Kidney glomerular epithelial cell (primary cell): ENCODE measurements around the gene CCL5.

ENCODE experiments used
- DNase-seq: peaks from one replicate; lab custom pipeline; 2025; lab: John Stamatoyannopoulos, UW

CCL5 gene

DNA sequence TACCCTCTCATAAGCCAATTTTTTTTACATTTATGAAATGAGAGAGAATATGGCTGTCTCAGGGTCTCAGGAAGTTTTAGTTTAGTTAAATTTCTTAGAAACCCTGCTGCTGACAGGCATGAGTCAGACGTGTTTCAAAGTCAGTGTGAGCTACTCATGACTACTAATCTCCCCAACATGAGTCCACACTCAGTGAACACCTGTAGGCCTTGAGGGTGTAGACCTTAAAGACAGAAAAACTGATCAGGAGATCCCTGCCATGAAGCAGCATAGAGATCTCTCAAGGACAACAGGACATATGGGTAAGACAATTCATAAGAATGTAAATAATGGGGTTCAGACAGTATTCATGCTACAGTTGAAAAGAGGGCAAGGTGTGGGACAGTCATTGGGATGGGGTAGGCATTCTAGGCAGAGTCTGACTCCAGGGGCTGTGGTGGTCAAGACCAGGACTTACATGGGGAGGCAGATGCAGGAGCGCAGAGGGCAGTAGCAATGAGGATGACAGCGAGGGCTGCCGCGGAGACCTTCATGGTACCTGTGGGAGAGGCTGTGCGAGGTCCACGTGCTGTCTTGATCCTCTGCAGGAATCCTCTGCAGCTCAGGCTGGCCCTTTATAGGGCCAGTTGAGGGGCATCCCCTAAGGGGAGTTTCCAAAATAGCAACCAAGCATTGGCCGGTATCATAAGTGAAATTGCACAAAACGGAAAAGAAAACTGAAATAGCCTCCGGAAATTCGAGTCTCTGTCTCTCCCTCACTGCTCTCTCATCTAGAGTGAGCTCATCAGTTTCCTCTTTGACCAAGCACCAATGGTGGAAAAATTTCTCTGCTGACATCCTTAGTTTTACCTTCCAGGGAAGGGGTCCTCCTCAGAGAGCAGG lies at the start of gene CCL5:
Gene CCL5, minus strand, starts transcription at position 588 of the 882 bp plus-strand sequence.
- DNase-seq: no peak

DNA sequence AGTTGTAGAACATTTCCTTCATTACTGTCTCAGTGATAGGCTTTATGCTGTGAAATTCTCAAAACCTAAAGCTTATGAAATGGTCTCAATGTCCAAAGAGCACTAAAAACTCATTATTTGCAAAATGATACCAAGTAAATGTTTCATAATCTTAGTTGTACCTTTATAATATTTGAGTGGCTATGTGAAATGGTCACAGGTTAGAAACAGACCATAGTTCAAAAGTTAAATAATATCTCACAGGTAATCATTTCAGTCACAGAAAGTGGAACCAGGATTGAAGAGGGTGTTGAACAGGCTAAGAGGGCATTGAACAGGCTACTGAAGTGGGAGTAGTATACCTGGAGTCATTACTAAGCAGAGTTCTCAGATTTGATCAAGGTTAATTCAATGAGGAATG lies 47.6 kb upstream of the CCL5 start:
- no peak for DNase-seq

DNA sequence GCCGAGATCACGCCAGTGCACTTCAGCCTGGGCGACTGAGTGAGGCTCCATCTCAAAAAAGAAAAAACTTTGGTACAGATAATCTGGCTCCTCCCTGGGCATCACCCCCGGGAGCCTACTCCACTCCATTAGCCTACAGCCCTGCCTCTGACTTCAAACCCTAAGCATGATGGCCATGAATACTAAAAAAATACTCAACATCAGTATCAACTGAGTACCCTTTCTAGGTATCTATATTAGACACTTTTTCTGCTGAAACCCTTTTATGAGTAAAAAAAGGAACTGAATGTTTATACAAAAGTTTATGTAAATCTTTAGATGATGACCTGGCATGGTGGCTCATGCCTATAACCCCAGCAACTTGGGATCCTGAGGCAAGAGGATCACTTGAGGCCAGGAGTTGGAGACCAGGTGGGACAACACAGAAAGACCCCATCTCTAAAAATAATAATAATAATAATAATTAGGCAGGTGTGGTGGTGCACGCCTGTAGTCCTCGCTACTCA lies 43.5 kb upstream of the CCL5 start:
- DNase-seq: no peak

DNA sequence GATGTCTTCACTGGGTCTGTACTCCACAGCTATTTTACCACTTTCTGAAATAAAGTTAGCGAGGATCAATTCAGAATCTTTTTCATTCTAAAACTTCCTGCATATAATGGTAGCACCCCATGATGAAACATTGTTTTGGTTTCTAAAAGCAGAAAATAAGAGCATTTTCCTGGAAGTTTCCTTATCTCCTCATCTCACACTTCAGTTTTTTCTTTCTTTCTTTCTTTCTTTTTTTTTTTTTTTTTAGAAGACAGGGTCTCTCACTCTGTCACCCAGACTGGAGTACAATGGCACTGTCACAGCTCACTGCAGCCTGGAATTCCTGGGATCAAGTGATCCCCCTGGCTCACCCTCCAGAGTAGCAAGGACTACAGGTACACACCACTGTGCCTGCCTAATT lies 40.1 kb upstream of the CCL5 start:
- no peak for DNase-seq

DNA sequence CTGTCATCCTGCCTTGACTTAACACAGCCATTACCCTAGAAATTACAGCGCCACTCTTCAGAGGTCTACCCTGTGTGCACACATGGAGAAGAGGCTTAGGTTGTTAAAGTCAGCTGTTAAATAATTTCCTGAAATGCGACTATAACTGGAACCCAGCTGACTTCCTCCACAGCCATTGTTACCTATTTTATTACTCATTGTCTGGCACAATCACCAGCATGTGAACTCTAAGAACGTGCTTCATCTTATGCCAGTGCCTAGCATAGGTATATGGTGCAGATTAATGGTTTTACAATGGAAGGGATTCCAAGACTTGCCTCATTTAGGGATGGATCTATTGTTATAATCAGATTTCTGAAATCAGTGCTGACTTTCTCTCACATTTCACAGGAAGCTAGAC lies 38.5 kb upstream of the CCL5 start:
- DNase-seq: no peak

DNA sequence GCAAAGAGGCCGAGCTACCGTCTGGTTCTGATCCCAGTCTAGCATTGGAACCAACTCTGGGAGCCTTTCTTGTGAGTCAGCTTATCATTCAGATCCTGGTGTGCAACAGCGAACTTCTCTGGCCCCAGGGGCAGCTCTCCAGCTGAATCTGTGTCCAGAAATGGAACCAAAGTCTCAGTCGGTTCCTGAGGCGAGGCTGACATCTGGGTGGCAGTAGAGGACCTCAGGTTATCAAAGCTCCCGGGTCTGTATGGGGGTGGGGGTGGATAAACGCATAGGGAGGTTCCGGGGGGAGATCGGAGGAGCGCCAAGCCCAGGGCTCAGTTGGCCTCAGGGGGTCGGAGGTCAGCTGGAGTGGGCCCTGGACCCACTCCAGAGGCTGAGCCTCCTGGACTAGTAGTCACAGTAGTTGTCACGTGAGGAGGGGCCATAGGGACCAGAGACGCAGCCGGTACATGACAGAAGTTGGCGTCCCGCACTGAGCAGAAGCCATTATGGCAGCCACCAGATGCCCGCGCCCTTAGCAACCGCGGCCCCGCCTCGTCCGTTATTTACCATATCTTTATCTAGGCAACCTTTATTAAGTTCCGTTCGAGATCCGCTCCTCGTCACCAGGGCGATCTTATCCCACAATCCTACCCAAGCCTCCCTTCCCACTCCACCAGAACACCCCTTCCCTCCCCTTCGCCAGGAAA lies 37.5 kb upstream of the CCL5 start:
- no peak for DNase-seq

DNA sequence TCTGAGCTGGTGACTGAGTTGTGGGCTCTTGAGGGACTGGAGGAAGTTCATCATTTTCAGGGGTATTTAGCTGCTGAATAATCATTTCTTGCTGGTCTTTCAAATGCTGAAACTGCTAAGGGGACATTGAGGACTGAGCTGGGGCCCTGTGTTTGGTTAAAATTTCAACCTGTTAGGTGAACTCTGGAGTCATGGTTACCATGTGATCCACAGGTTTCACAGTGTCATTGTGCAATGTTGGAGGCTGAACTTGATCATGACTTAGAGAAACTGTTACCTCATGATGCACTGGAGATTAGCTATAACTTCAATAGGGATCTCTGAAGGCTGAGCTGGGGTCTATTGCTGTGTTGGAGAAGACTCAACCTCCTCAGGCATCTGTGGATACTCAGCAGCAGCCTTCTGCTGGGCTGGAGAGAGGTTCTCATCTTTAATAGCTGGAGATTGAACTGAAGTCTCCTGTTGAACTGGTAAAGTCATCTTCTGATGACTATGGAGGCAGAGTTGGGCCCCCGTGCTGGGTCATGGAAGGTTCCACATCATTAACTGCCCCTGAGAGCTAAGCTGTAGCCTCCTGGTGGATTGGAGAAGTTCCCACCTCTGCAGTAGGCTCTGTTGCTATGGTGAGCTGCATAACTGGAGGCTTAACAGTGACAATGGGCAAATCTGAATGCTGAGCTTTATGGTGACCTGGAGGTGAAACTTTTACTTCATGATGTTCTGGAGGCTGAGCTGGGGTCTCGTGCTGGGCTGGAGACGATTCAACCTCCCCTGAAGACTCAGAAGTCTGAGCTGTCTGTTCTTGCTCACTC lies 35.2 kb upstream of the CCL5 start:
- DNase-seq: peak; percentile 24

DNA sequence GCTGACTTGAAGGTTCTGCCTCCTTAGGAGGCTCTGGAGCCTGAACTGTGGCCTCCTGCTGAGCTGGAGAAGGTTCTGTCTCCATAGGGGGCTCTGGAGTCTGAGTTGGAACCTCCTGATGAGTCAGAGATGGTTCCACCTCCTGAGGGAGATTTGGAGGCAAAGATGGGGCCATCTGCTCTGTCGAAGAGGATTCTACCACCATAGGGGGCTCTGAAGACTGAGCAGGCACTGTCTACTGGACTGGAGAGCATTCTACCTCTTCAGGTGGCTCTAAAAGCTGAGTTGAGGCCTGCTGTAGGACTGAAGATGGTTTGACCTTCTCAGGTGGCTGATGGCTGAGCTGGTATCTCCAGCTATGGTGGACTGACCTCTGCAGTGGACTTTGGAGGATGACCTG lies 34.2 kb upstream of the CCL5 start:
- DNase-seq: no peak

DNA sequence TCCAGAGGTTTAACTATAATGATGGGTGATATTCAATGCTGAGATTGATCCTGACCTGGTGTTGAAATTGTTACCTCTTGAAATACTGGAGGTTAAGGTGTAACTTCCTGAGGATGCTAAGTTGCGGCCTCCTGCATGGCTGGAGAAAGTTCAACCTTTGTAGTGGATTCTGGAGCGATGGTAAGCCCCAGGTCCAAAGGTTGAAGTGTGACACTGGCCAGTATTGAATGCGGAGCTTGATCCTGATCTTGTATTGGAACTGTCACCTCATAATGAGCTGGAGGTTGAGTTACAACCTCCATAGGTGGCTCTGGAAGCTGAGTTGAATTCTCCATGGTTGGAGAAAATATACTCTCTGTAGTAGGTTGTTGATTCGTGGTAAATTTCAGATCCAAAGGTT lies 33.4 kb upstream of the CCL5 start:
- no peak for DNase-seq

DNA sequence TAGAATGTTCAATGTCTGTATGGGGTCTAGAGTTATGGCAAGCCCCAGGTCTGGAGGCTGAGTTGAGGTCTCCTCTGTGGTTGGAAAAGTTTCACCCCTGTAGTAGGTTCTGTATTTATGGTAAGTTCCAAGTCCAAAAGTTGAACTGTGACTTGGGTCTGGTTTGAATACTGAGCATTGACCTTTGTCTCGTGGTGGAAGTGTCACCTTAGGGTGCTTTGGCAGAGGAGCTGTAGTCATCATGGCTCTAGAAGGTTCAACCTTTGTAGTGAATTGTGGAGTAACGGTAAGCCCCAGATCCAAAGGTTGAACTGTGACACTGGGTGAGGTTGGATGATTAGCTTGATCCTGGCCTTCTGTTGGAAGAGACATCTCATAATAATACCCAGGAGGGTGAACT lies 32.8 kb upstream of the CCL5 start:
- no peak for DNase-seq

DNA sequence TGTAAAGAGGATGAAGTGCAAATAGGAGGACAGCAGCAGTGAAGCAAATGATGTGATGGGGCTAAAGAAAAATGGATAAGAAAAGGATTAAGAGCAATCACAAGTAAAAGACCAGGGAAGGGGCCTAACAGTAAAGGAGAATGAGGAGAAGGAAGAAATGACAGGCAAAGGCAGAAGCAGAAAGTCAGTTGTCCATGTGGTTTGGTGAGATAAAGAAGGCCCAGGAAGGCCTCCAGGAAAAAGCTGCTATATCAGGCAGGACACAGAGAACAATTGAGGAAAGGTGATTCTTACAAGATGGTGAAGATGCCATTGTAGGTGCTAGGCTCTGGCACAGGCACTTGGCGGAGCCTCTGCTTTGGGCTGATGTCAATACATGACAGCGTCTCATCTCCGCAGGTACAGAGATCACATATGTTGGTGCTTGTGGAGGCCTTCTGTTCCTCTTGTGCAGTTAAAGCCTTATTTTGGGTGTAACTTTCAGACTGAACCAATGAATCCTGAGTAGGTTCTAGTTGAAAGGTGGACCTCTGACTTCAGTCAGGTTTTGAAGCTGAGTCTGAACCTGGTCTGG lies 32.3 kb upstream of the CCL5 start:
- no peak for DNase-seq

DNA sequence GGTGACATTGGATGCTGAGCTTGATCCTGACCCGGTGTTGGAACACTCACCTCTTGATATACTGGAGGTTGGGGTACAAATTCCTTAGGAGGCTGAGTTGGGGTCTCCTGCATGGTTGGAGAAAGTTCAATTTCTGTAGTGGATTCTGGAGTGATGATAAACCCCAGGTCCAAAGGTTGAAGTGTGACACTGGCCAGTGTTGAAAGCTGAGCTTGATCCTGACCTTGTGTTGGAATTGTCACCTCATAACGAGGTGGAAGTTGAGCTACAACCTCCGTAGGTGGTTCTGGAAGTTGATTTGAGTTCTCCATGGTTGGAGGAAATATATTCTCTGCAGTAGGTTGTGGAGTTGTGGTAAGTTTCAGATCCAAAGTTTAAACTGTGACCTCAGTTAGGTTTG lies 29.2 kb upstream of the CCL5 start:
- no peak for DNase-seq

DNA sequence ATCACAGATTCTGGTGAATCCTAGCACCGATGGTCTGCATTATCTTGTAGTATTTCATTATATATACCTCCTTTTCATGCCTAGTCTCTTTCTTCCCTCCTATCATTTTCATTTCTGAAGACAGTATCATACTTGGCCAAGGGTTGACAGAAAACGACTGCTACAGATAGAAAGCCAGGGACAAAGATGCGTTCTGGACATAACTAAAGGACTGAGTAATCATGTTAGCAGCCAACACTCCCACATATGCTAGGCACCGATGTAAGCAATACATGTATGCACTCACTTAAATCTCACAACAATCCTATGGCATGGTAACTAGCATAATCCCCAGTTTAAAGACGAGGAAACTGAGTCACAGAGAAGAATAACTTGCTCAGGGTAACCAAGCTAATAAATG lies 27.5 kb upstream of the CCL5 start:
- no peak for DNase-seq

DNA sequence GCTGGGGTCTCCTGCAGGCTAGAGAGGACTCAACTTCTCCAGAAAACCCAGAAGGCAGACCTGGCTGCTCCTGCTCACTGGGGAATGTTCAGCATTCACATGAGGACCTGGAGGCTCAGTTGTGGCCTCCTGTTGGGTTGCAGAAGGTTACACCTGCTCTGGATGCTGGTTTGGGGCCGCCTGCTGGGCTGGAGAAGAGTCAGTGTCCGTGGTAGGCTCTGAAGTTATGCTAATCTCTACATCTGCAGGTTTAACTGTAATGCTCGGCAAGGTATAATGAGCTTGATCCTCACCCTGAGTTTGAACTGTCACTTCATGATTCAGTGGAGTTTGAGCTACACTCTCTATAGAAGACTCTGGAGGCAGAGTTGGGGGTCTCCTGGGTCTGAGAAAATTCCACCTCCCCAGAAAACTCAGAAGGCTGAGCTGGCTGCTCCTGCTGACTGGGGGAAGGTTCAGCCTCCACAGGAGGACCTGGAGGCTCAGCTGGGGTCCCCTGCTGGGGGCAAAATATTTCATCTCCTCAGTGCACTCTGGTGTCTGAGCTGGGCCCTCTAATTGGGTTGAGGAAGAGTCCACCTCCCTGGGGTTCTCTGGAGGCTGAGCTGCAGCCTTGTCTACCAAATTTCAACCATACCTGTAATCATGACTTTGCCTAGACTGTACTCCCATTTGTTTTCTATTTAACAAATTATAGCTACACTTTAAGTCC lies 26.9 kb upstream of the CCL5 start:
- DNase-seq: no peak

DNA sequence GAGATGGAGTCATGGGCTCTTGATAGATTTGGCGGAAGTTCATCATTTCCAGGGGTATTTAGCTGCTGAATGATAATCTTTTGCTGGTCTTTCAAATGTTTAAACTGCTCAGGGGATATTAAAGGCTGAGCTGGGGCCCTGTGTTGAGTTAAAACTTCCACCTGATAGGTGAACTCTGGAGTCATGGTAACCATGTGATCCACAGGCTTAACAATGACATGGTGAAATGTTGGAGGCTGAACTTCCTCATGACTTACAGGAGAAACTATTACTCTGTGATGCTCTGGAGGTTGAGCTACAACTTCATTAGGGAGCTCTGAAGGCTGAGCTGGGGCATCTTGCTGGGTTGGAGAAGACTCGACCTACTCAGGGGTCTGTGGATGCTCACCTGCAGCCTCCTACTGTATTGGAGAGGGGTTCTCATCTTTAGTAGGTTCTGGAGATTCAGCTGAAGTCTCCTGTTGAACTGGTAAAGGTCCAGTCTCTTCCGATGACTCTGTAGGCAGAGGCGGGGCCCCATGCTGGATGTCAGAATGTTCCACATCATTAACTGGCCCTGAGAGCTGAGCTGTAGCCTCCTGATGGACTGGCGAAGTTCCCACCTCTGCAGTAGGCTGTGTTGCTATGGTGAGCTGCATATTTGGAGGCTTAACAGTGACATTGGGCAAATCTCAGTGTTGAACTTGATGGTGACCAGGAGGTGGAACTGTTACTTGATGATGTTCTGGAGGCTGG lies 26.2 kb upstream of the CCL5 start:
- DNase-seq: peak; percentile 83

DNA sequence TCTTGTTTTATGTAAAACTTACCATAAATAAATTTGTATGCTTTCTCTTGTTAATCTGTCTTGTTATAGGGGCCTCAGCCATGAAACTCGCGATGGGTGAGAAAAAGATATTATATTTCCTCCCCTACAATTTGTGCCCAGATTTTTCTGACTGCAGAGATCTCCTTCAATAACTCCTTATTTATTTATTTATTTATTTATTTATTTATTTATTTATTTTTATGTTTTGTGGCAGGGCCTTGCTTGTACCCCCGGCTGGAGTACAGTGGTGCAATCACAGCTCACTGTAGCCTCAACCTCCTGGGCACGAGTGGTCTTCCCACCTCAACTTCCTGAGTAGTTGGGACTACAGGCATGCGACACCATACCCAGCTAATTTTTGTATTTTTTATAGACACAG lies 23.3 kb upstream of the CCL5 start:
- DNase-seq: no peak

DNA sequence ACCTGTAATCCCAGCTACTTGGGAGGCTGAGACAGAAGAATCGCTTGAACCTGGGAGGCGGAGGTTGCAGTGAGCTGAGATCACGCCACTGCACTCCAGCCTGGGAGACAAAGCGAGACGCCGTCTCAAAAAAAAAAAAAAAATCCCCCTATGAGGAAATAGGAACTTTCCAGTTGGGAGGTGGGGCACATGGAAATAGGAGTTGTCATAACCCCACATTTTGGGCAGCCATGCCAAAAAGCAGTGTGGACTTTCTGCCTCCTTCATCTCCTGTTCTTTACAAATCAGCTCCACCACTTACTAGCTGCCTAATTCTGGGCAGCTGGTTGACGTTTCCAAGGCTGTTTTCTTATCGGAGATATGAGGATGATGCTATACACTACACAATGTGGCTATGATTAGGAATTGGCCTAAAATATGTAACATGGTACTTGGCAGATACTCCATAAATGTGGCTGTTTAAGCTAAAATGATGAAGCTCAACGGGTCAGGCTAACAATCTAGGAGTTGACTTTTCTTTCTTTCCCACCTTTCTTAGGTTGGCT lies 21.5 kb upstream of the CCL5 start:
- no peak for DNase-seq

DNA sequence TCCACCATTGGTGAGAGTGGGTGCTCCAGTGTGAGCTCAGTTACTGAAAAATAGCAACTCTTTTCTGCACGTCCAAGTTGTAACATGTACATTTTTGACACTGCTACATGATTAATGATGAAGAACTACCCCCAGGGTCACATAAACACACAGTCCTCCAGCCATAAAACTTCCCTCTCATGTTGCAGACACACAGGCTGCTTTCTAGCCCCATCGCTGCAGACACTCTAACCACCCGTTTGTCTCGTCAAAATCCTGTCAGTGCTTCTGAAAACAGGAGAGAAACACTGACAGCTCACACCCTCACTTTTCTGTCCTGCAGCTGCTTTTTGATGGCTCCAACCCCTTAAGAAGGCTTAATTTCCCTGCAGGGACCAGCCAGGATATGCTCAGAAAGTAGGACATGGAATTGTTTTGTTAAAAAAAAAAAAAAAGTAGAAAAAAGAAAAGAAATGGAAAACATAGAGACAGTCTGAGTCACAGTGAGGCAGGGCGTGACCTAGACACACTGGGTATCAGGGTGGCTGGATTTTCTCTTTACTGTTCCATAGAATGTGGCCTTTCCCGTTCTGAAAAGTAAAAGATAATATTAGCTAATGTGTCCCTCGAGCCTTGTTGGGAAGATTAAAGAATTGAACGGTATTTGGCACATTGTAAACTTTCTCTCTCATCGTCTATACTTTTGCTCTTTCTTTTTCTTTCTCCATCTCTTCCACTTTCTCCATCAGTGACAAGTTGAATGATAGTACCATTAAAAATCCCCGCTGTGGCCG lies 20.7 kb upstream of the CCL5 start:
- no peak for DNase-seq

DNA sequence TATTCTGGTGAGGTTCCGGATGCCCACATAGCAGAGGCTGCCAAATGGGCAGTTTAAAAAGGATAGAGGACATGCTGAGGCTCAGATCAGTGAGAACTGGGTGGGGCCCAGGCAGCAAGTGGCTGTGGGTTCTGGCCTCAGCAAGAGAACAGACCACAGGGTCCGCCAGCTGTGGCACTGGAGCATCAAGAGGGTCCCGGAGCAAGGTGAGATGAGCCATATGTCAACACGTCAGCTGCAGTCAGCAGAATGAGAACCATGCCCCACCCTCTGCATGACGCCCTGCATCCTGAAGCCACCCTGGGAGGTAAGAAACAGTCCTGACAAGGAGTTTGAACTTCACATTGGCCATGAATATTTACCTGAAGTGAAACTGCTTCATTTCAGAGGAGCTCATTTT lies 20.1 kb upstream of the CCL5 start:
- no peak for DNase-seq
